GM12878 (cell line): ENCODE data around the gene EPB41L4A. TPM values are rescaled to one million over a fixed set of nuclear protein-coding genes. Genes with fewer than 3 reads are reported as not detected.

Source experiments
- ATAC-seq: fragments of 200-7000 bp; cut with Tn5 transposase; 3 replicates; pipeline ENCODE4 v1.9.1; 2020; ENCODE audit warnings: mild to moderate bottlenecking, moderate library complexity
- BruUV-seq: library from RNA; stranded (reverse); fragments of 400-500 nt; replicated peaks from 2 replicates; lab custom pipeline; 2021; lab: Mats Ljungman, UMichigan
- CTCF ChIA-PET: fragments of 300-600 bp; sonication (Branson Sonifier 250); formaldehyde crosslinking; extraction: SDS; loops from one replicate; lab custom pipeline; 2021; ENCODE audit warnings: inconsistent platforms; lab: Yijun Ruan, JAX
- POLR2A ChIA-PET: fragments of 350-600 bp; formaldehyde crosslinking; extraction: SDS; loops from one replicate; lab custom pipeline; 2021; ENCODE audit warnings: inconsistent platforms; lab: Charles Lee
- RAD21 ChIA-PET: fragments of 300-600 bp; sonication (Branson Sonifier 250); formaldehyde crosslinking; loops from one replicate; lab custom pipeline; 2023; ENCODE audit warnings: antibody characterized with exemption; ENCODE audit not compliant: unreplicated experiment; lab: Charles Lee
- SMC1A ChIA-PET: fragments of 300-600 bp; sonication (Branson Sonifier 250); formaldehyde crosslinking; loops from one replicate; lab custom pipeline; 2023; ENCODE audit not compliant: unreplicated experiment, uncharacterized antibody; lab: Charles Lee
- DNase-seq: peaks from one replicate; pipeline ENCODE4 v3.0.0-alpha.2; 2011; ENCODE audit warnings: low read depth, low spot score
- FAIRE-seq: peaks from 3 replicates; lab custom pipeline; 2011; peaks lifted over from hg19 to GRCh38; lab: Jason Lieb, UNC
- H2AFZ ChIP-seq: 2 replicates; pipeline ENCODE4 v1.6.0; 2011; ENCODE audit warnings: low read depth, low read length, control low read depth; ENCODE audit not compliant: control insufficient read depth
- H3K27ac ChIP-seq: 2 replicates; pipeline ENCODE4 v1.5.1; 2011; ENCODE audit warnings: control low read depth; ENCODE audit not compliant: control insufficient read depth, insufficient read depth
- H3K27me3 ChIP-seq, 2 experiments: replicated peaks in 1 of 2; 2 replicates each; pipeline versions ENCODE4 v1.6.0 to v1.6.1; 2011; ENCODE audit warnings: low read length in 1 of 2; ENCODE audit not compliant: control insufficient read depth in 2 of 2, insufficient read depth in 2 of 2
- H3K36me3 ChIP-seq, 2 experiments: 2 replicates each; pipeline ENCODE4 v1.5.1; 2011; ENCODE audit warnings: low read length in 1 of 2; ENCODE audit not compliant: control insufficient read depth in 2 of 2, insufficient read depth in 2 of 2
- H3K4me1 ChIP-seq: 2 replicates; pipeline ENCODE4 v1.6.1; 2011; ENCODE audit warnings: mild to moderate bottlenecking, low read length, moderate library complexity, mixed read lengths; ENCODE audit not compliant: control insufficient read depth, insufficient read depth
- H3K4me2 ChIP-seq: 2 replicates; pipeline ENCODE4 v1.6.0; 2011; ENCODE audit warnings: control low read depth; ENCODE audit not compliant: control insufficient read depth, insufficient read depth
- H3K4me3 ChIP-seq: fragments of 200-600 bp; sonication (generic); 2 replicates; pipeline ENCODE4 v1.5.1; 2016
- H3K79me2 ChIP-seq: 2 replicates; pipeline ENCODE4 v1.6.0; 2011; ENCODE audit warnings: low read length; ENCODE audit not compliant: control insufficient read depth, insufficient read depth
- H3K9ac ChIP-seq: 2 replicates; pipeline ENCODE4 v1.8.0; 2011; ENCODE audit warnings: low read length, control low read depth, mixed read lengths; ENCODE audit not compliant: control insufficient read depth, insufficient read depth
- H3K9me3 ChIP-seq: replicated peaks from 3 replicates; pipeline ENCODE4 v1.5.1; 2011; ENCODE audit warnings: mild to moderate bottlenecking, low read length; ENCODE audit not compliant: control insufficient read depth, insufficient read depth
- H4K20me1 ChIP-seq: 2 replicates; pipeline ENCODE4 v1.6.0; 2011; ENCODE audit not compliant: control insufficient read depth, insufficient read depth
- ATF7 ChIP-seq: fragments of 450-650 bp; IDR thresholded peaks from 2 replicates; pipeline ENCODE4 v1.6.1; 2016; ENCODE audit warnings: low read depth, mild to moderate bottlenecking
- CBX5 ChIP-seq: sonication (generic); IDR thresholded peaks from 2 replicates; pipeline ENCODE4 v1.6.1; 2016; ENCODE audit warnings: low read depth, moderate library complexity, mild to moderate bottlenecking, inconsistent platforms
- CHD2 ChIP-seq: IDR thresholded peaks from 2 replicates; pipeline ENCODE4 v1.6.1; 2011; ENCODE audit warnings: low read depth, low read length, improper control_type of control experiment, borderline replicate concordance
- CTCF ChIP-seq, 3 experiments: IDR thresholded peaks in 2 of 3; conservative IDR thresholded peaks in 1 of 3; 2 replicates each; pipeline ENCODE4 v1.5.1; 2011; ENCODE audit warnings: low read depth in 3 of 3, low read length in 3 of 3, mild to moderate bottlenecking in 3 of 3, control low read depth in 2 of 3, moderate library complexity in 2 of 3, inconsistent platforms in 1 of 3, mixed read lengths in 1 of 3; ENCODE audit not compliant: control insufficient read depth in 2 of 3, insufficient read depth in 1 of 3; ENCODE audit errors: extremely low read depth in 1 of 3
- HSF1 ChIP-seq: fragments of 150-350 bp; IDR thresholded peaks from 2 replicates; pipeline ENCODE4 v1.6.1; 2014; ENCODE audit warnings: mild to moderate bottlenecking, low read depth, low read length
- IKZF1 ChIP-seq: fragments of 450-650 bp; conservative IDR thresholded peaks from 2 replicates; pipeline ENCODE4 v1.6.1; 2017; ENCODE audit warnings: antibody characterized with exemption, mild to moderate bottlenecking
- IRF4 ChIP-seq: IDR thresholded peaks from 2 replicates; pipeline ENCODE4 v1.6.1; 2011; ENCODE audit warnings: low read depth, low read length
- IRF5 ChIP-seq: fragments of 450-650 bp; IDR thresholded peaks from 2 replicates; pipeline ENCODE4 v1.6.1; 2017; ENCODE audit warnings: borderline replicate concordance
- KDM1A ChIP-seq: fragments of 200-600 bp; sonication (generic); IDR thresholded peaks from 2 replicates; pipeline ENCODE4 v1.6.1; 2016; ENCODE audit warnings: borderline replicate concordance
- MAX ChIP-seq: IDR thresholded peaks from 2 replicates; pipeline ENCODE4 v1.6.1; 2012; ENCODE audit warnings: low read depth, low read length, improper control_type of control experiment
- NFIC ChIP-seq: IDR thresholded peaks from 2 replicates; pipeline ENCODE4 v1.6.1; 2012; ENCODE audit warnings: low read depth, mild to moderate bottlenecking, inconsistent platforms, low read length, moderate library complexity
- RAD21 ChIP-seq: IDR thresholded peaks from 2 replicates; pipeline ENCODE4 v1.6.1; 2011; ENCODE audit warnings: mild to moderate bottlenecking, low read depth, low read length, moderate library complexity; ENCODE audit not compliant: insufficient read depth
- REST ChIP-seq: IDR thresholded peaks from 2 replicates; pipeline ENCODE4 v1.6.1; 2012; ENCODE audit warnings: mild to moderate bottlenecking, low read depth, low read length
- TCF7 ChIP-seq: IDR thresholded peaks from 2 replicates; pipeline ENCODE4 v1.6.1; 2014; ENCODE audit warnings: antibody characterized with exemption, borderline replicate concordance
- ZNF24 ChIP-seq: fragments of 450-650 bp; IDR thresholded peaks from 2 replicates; pipeline ENCODE4 v1.6.1; 2017; ENCODE audit warnings: antibody characterized with exemption, mild to moderate bottlenecking
- ZNF274 ChIP-seq: IDR thresholded peaks from one replicate; pipeline ENCODE4 v1.8.0; 2011; ENCODE audit not compliant: insufficient read length, insufficient read depth
- WGBS: methylation state at CpG from one replicate; pipeline ENCODE4 v1.1.6; 2016; ENCODE audit warnings: low lambda C conversion rate; ENCODE audit not compliant: insufficient replicate concordance, insufficient coverage; ENCODE audit errors: missing lambda C conversion rate; 5-methylcytosine and 5-hydroxymethylcytosine counted together
- in situ Hi-C: fragments of 300-500 bp; cut with MboI; formaldehyde crosslinking; loops from 9 replicates; pipeline ENCODE4 v1.14.3; 2018; ENCODE audit warnings: mixed read lengths
- intact Hi-C: fragments of 100-400 bp; cut with micrococcal nuclease; formaldehyde crosslinking; loops from one replicate; pipeline ENCODE4 v1.14.2; 2022; ENCODE audit not compliant: unreplicated experiment
- polyA plus RNA-seq, 11 experiments: library from polyadenylated mRNA; depleted of rRNA in 4 of 11; unstranded in 6 of 11; stranded (reverse) in 5 of 11; fragments of >200 nt; fragmentation: Nextera tagmentation in 4 of 11; fragmentation: Illumina TruSeq in 1 of 11; extraction: Ambion mirVana in 4 of 11; extraction: Trizol in 1 of 11; gene quantifications; 1 replicate in 1 of 11; 2 replicates in 10 of 11; pipeline versions ENCODE4 v1.2.1 to v1.2.3, GENCODE V29; 2011 to 2016; ENCODE audit warnings: inconsistent platforms in 2 of 11, missing spikeins in 2 of 11, low read depth in 1 of 11
- total RNA-seq, 4 experiments: library from RNA; depleted of rRNA in 3 of 4; stranded (reverse); fragments of >200 nt in 3 of 4; fragmentation: Illumina TruSeq in 1 of 4; extraction: Trizol in 1 of 4; gene quantifications; 2 replicates each; pipeline versions ENCODE4 v1.2.1 to v1.2.3, GENCODE V29; 2013 to 2021

Gene EPB41L4A
- total and polyA plus RNA-seq, 10 of the 15 experiments (the other 5 are each of a cell fraction or from before 2014, with no cell fraction given) = 0.10 to 0.67 (median 0.30) TPM

- TF ChIP-seq IRF4 (no peak), ATF7 (no peak), CBX5 (no peak), CHD2 (no peak), TCF7 (no peak)
Observed at GRCh38 chr5:112310746-112311145, 108.3 kb downstream of the EPB41L4A start (continued).

GRCh38 chr5:112308608-112309007, 110.5 kb downstream of the EPB41L4A start:
- no peak overlapping the region for H3K4me3 ChIP-seq
- no peak for FAIRE-seq
- H3K9me3 ChIP-seq = no peaks in the 10 kb centered on the region
- in situ Hi-C loops (no loop called here), intact Hi-C loops (no loop called here)
- H3K4me2 ChIP-seq = no peak overlapping the region
- ChIA-PET CTCF (no interaction called here), RAD21 (no interaction called here), POLR2A (no interaction called here), SMC1A (no interaction called here)
- no peak overlapping the region for H2AFZ ChIP-seq
- ATAC-seq = no peak
- BruUV-seq = no TSS peak
- no peak for DNase-seq
- H3K79me2 ChIP-seq = no peaks in the 10 kb centered on the region
- no peak overlapping the region for H3K27ac ChIP-seq
- no peaks in the 10 kb centered on the region for H3K36me3 ChIP-seq
- no peaks in the 10 kb centered on the region for H3K4me1 ChIP-seq
- H3K9ac ChIP-seq = no peak overlapping the region
- H4K20me1 ChIP-seq = no peaks in the 10 kb centered on the region
- WGBS = 0% methylated on average over 1 of the region's 1 CpG
- H3K27me3 ChIP-seq = no peaks in the 10 kb centered on the region
- no peak for TF ChIP-seq NFIC
- no peak for TF ChIP-seq ZNF24
- TF ChIP-seq MAX = no peak
- no peak for TF ChIP-seq IRF5
- TF ChIP-seq ZNF274 = no peak
- no peak for TF ChIP-seq KDM1A
- no peak for TF ChIP-seq REST
- TF ChIP-seq HSF1 = no peak
- no peak for TF ChIP-seq IRF4
- TF ChIP-seq RAD21 = no peak
- TF ChIP-seq IKZF1 = no peak
- TF ChIP-seq CTCF (IDR thresholded peaks at IDR 0.05 in 2 of 3, conservative IDR thresholded peaks at IDR 0.05 in 1 of 3; ENCODE audit: control insufficient read depth in 2 of 3, extremely low read depth in 1 of 3, insufficient read depth in 1 of 3, low read depth in 3 of 3, low read length in 3 of 3) = no peak
